Measurements from ENCODE around the gene PTPRB.

Gene PTPRB

DNA sequence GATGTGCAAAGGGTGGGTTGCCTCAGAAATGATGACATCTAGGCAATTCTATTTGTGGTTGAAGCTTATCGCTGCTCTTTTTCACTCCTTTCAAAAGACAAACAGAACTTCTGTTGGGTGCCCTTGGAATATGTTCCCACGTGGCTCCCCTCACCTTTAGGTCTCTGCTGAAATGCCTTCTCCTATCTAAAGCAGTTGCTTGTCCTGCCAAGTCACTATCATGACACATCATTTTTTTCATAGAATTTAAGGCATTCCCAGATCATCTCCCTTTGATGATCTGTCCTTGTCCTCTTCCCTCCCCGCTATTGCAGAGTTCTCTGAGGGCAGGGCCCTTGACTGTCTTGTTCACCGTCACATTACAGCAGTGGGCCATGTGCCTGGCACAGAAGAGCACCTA is 75.7 kb downstream of the PTPRB start:
- no peaks in the 10 kb centered on the region for H3K36me3 ChIP-seq (replicated peaks; ENCODE audit: low read depth, low read length)
- no peaks in the 10 kb centered on the region for H3K4me1 ChIP-seq (ENCODE audit: low read length)
- no peak overlapping the region for H3K27ac ChIP-seq (ENCODE audit: low read length)
- H3K79me2 ChIP-seq (ENCODE audit: low read length), result no peaks in the 10 kb centered on the region
- no peaks in the 10 kb centered on the region for H3K9me3 ChIP-seq (ENCODE audit: insufficient read depth, low read length)
- H3K9ac ChIP-seq (ENCODE audit: low read length), result no peak overlapping the region
- no peak overlapping the region for H3K4me2 ChIP-seq (ENCODE audit: low read length)
- H4K20me1 ChIP-seq (ENCODE audit: insufficient read depth, low read length), result no peaks in the 10 kb centered on the region
- H3K4me3 ChIP-seq (ENCODE audit: low read length), result no peak overlapping the region
- no peak overlapping the region for H2AFZ ChIP-seq (ENCODE audit: low read depth, low read length)
- TF ChIP-seq, protein P1, sequence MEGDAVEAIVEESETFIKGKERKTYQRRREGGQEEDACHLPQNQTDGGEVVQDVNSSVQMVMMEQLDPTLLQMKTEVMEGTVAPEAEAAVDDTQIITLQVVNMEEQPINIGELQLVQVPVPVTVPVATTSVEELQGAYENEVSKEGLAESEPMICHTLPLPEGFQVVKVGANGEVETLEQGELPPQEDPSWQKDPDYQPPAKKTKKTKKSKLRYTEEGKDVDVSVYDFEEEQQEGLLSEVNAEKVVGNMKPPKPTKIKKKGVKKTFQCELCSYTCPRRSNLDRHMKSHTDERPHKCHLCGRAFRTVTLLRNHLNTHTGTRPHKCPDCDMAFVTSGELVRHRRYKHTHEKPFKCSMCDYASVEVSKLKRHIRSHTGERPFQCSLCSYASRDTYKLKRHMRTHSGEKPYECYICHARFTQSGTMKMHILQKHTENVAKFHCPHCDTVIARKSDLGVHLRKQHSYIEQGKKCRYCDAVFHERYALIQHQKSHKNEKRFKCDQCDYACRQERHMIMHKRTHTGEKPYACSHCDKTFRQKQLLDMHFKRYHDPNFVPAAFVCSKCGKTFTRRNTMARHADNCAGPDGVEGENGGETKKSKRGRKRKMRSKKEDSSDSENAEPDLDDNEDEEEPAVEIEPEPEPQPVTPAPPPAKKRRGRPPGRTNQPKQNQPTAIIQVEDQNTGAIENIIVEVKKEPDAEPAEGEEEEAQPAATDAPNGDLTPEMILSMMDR (IDR thresholded peaks at IDR 0.05; ENCODE audit: low read depth, low read length), result no peak
- no peak for TF ChIP-seq EZH2phosphoT487 (IDR thresholded peaks at IDR 0.05; ENCODE audit: low read depth)
- no peaks in the 10 kb centered on the region for H3K27me3 ChIP-seq (ENCODE audit: low read depth, low read length)

DNA sequence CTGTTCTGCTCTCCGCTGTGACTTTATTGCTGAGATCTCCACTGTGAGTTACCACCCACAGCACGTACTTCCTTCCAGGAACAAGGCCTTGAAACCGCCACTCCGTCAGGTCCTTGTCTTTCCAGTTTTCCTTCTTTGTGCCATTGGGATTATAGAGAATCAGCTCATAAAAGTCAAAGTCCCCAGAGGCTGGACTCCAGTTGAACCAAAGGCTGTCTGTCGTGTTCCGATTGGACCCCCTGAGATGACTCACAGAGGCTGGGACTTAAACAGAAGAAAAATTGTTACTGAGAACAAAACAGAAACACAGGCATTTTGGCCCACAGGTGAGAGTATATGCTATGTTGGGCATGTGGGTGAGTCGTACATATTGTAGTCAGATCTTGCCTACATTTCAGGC is 76.6 kb downstream of the PTPRB start:
- no peak overlapping the region for H3K4me3 ChIP-seq (ENCODE audit: low read length)
- H3K9ac ChIP-seq (ENCODE audit: low read length), result no peak overlapping the region
- H2AFZ ChIP-seq (ENCODE audit: low read depth, low read length), result no peak overlapping the region
- H3K9me3 ChIP-seq (ENCODE audit: insufficient read depth, low read length), result no peaks in the 10 kb centered on the region
- H4K20me1 ChIP-seq (ENCODE audit: insufficient read depth, low read length), result no peaks in the 10 kb centered on the region
- no peaks in the 10 kb centered on the region for H3K27me3 ChIP-seq (ENCODE audit: low read depth, low read length)
- H3K36me3 ChIP-seq (replicated peaks; ENCODE audit: low read depth, low read length), result no peaks in the 10 kb centered on the region
- H3K4me2 ChIP-seq (ENCODE audit: low read length), result no peak overlapping the region
- no peaks in the 10 kb centered on the region for H3K4me1 ChIP-seq (ENCODE audit: low read length)
- no peak overlapping the region for H3K27ac ChIP-seq (ENCODE audit: low read length)
- H3K79me2 ChIP-seq (ENCODE audit: low read length), result no peaks in the 10 kb centered on the region
- TF ChIP-seq, protein P1 (IDR thresholded peaks at IDR 0.05; ENCODE audit: low read depth, low read length), result no peak
- TF ChIP-seq EZH2phosphoT487 (IDR thresholded peaks at IDR 0.05; ENCODE audit: low read depth), result no peak

DNA sequence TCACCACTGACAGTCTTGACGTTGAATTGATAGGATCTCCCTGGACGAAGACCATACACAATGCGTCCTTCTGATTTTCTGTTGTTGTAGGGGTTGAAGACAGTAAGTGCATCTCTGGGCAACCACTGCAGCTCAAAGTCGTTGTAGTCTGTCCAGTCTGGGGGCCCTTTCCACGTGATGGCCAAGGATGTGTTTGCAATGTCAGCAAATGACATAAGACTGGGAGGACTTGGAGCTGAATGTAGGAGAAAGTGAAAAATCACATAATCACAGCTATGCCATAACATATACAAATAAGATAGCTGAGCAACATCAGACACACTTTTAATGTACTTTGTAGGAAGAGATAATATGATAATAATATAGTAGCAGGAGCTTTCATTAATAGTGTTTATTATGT is 77.8 kb downstream of the PTPRB start:
- H4K20me1 ChIP-seq (ENCODE audit: insufficient read depth, low read length), result no peaks in the 10 kb centered on the region
- H3K4me3 ChIP-seq (ENCODE audit: low read length), result no peak overlapping the region
- no peaks in the 10 kb centered on the region for H3K27me3 ChIP-seq (ENCODE audit: low read depth, low read length)
- TF ChIP-seq EZH2phosphoT487 (IDR thresholded peaks at IDR 0.05; ENCODE audit: low read depth), result no peak
- TF ChIP-seq, protein P1 (IDR thresholded peaks at IDR 0.05; ENCODE audit: low read depth, low read length), result no peak
- H3K79me2 ChIP-seq (ENCODE audit: low read length), result no peaks in the 10 kb centered on the region
- H3K36me3 ChIP-seq (replicated peaks; ENCODE audit: low read depth, low read length), result no peaks in the 10 kb centered on the region
- H3K9me3 ChIP-seq (ENCODE audit: insufficient read depth, low read length), result no peaks in the 10 kb centered on the region
- H3K4me1 ChIP-seq (ENCODE audit: low read length), result no peaks in the 10 kb centered on the region
- H2AFZ ChIP-seq (ENCODE audit: low read depth, low read length), result no peak overlapping the region
- no peak overlapping the region for H3K27ac ChIP-seq (ENCODE audit: low read length)
- H3K9ac ChIP-seq (ENCODE audit: low read length), result no peak overlapping the region
- H3K4me2 ChIP-seq (ENCODE audit: low read length), result no peak overlapping the region

DNA sequence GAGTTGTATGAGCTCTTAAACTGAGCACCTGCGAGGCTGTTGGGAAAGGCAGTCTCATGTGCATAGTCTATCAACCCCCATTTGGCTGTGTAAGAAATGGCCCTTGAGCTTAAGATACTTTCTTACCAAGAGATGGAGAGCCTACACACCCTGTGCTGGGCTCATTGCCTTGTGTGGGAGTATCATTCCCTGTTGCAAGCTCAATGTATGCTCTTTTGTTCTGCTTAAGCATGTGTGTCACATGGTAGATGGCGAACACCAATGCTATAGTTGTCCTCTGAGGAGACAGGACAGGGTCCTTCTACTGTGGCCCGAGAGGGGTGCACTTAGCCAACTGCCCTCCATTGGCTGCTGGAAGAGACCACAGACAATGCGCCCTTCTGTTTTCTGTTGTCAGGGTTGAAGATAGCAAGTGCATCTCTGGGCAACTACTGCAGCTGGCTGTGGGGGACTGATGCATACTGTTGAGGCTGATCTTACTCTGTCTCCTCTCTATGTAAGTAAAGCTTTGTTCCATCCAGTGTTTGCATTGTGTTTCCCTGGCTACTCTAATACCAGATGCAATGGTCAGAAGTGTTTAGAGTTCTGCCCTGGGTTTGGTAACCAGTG is 79.5 kb downstream of the PTPRB start:
- no peak overlapping the region for H3K4me3 ChIP-seq (ENCODE audit: low read length)
- no peak overlapping the region for H3K27ac ChIP-seq (ENCODE audit: low read length)
- no peak overlapping the region for H3K9ac ChIP-seq (ENCODE audit: low read length)
- TF ChIP-seq EZH2phosphoT487 (IDR thresholded peaks at IDR 0.05; ENCODE audit: low read depth), result no peak
- TF ChIP-seq, protein P1 (IDR thresholded peaks at IDR 0.05; ENCODE audit: low read depth, low read length), result no peak
- H4K20me1 ChIP-seq (ENCODE audit: insufficient read depth, low read length), result no peaks in the 10 kb centered on the region
- no peaks in the 10 kb centered on the region for H3K36me3 ChIP-seq (replicated peaks; ENCODE audit: low read depth, low read length)
- no peak overlapping the region for H2AFZ ChIP-seq (ENCODE audit: low read depth, low read length)
- no peaks in the 10 kb centered on the region for H3K79me2 ChIP-seq (ENCODE audit: low read length)
- H3K4me2 ChIP-seq (ENCODE audit: low read length), result no peak overlapping the region
- H3K9me3 ChIP-seq (ENCODE audit: insufficient read depth, low read length), result no peaks in the 10 kb centered on the region
- H3K4me1 ChIP-seq (ENCODE audit: low read length), result no peaks in the 10 kb centered on the region
- H3K27me3 ChIP-seq (ENCODE audit: low read depth, low read length), result no peaks in the 10 kb centered on the region

Data from OCI-LY3 (cell line).